ENCODE results near the gene WDR75.
"Not testable (repeated sequence)": the region's sequence is repeated elsewhere in the genome, so short reads cannot be mapped to it uniquely, and the experiment has no call there.

The WDR75 gene

DNA sequence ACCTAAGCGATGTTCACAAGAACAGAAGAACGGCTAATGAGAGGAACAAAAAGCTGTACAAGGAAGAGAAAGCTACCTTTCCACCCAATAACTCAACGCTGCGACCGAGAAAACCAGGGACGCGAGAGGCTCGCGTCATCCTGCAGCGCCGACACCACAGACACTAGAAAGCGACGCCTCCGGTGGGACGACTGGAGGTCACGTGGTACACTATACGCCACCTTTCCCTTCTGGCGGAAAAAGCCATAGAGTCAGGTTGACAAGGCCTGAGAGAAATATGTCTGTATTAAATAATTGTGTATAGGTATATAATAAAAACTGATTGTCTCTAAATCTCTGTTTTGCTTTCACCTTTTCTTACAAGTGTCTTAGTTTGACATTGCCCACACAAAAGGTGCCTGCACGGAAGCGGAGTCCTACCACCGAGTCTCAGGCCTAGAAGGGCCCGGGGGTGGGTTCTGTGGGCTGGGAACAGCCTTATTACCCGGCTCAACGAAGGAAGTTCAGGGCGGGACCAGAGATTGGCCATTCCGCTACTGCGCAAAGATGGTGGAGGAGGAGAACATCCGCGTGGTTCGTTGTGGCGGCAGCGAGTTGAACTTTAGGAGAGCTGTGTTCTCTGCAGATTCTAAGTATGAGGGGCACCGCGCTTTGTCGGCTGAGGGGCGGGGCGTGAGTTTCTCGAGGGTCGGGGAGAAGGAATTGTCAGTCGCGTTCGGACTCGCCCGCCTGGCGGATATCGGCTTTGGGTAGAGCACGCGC, at the start of gene WDR75:
TSS of gene WDR75 (plus strand) at position 528 of the 762 bp plus-strand sequence. CDS start at position 547, 19 bp downstream.
- peak; percentile 95 for DNase-seq

DNA sequence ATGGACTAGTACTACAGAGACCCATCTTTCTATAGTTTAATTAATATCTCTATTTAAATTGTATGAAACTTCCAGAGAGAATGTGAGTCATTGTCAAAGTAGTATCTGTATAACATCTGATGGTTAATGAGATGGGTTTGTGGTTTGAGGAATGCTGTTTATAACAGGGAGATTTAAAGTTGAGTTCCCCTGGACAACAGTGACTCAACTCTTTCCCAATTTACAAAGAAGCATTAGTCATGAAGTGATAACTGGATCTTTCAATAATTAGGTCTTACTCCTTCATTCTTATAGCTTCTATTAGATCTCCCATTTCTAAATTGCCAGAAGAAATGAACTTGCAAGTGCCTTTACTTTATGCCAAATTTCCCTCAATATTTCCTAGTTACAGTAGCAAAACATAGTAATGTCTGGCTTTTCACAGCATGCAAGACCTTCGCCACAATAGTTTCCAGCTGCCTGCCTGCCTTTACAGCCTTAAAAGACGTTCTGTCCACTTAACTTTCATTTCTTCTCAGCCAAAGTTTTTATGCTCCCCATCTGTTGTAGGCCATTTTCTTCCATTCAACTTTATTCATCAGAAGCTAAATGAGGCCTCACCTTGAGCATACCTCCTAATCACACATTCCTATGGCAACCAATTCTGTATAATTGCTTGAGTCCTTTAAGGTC, 47.7 kb upstream of the WDR75 start:
- no peak for DNase-seq

- DNase-seq = no peak
Measured at GRCh38 chr2:189394525-189394924, 46.7 kb upstream of the WDR75 start.

- DNase-seq = no peak
Measured at GRCh38 chr2:189402932-189403331, 38.3 kb upstream of the WDR75 start.

DNA sequence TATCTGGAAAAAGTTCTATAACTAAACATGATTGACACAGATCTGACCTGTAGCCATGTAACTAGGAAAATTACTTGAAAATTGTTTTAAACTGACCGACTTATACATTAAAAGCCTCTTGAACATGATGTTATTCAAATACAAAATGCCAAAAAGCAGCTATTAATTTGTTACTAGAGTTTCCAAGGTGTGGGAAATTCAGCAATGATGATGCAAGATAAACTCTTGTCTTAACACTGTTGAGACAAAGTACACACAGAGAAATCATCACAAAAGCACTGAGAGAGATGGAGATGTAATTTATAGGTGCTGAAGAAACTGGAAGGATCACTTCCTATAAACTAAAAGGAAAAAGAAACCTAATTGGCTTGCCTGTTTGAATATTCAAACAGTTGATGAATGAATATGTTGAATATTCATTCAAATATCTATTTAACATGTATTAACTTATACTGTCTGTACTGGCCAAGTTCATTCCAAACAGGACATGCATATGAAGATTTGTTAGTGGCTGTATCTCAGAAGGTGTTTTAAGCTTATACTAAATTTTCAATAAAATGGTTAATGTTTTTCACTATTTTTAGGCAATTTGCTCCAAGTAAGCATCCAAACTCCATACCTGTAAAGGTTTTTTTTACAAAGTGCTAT, 34.6 kb upstream of the WDR75 start:
- DNase-seq = no peak

DNA sequence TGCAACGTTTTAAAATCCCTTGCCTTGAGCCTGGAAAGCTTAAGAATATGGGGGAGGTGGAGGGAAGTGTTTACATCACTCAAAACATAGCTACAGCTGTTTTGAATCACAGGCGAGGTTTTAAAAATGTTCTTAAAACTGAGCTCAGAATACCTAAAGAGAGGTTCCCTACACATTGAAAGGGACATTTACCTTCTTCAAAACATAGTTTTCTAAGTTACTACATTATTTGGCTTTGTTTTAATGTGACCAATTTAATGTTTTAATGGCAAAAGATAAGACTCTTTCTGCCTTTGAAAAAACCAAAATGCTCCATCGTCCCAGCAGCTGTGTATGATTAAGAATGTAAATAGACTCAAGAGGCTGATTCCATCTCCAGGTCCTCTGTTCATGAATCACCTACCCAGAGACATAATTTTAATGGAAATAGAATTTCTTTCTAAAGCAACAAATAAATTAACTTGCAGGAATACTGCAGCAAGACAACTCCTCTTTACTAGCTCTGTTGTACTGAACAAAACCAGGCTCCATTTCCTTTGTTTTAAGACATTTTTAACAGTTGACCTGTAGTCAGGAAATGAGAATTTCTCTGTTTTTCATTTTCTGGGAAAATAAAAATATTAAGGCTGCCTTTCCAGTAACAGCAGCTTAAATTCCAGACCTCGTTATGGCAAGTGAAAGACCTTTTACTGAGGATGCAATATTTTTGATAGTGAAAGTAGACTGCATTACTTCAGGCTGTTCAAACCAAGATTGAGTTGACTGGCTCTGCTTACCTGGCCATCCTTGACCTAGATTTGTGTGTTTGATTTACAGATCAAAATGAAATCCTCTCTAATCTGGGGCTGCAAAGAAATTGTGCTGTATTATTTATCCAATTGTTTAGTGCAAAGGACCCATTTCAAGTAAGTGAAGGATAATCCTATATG, 33.7 kb upstream of the WDR75 start:
- no peak for DNase-seq

GRCh38 chr2:189408294-189408693, 33.0 kb upstream of the WDR75 start:
- DNase-seq = no peak

GRCh38 chr2:189409131-189409530, 32.1 kb upstream of the WDR75 start:
- DNase-seq = no peak

- no peak for DNase-seq
Measured at GRCh38 chr2:189409647-189410046, 31.6 kb upstream of the WDR75 start.

- no peak for DNase-seq
Measured at GRCh38 chr2:189411860-189412259, 29.4 kb upstream of the WDR75 start.

GRCh38 chr2:189412330-189412953, 28.8 kb upstream of the WDR75 start:
- peak; percentile 44 for DNase-seq

GRCh38 chr2:189413249-189413648, 28.0 kb upstream of the WDR75 start:
- DNase-seq = no peak

DNA sequence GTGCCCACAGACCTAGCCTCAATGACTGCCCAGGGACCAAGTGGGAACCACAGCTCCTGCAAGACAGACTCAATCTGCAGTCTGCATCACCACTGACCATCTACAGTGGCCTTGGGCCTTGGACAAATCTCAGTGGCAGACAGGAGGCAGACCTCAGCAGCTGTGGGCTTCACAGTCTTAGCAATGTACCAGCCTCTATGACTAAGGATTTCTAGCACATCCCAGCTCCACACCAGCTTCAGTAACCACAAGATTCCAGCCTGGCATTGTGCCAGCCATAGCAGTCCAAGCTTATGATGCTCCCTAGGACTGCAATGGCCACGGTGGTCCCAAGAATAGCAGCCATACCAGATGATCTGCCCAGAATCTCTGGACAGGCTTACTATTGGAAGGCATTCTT, 19.6 kb upstream of the WDR75 start:
- no peak for DNase-seq

- DNase-seq = no peak
Measured at GRCh38 chr2:189424961-189425360, 16.3 kb upstream of the WDR75 start.

DNA sequence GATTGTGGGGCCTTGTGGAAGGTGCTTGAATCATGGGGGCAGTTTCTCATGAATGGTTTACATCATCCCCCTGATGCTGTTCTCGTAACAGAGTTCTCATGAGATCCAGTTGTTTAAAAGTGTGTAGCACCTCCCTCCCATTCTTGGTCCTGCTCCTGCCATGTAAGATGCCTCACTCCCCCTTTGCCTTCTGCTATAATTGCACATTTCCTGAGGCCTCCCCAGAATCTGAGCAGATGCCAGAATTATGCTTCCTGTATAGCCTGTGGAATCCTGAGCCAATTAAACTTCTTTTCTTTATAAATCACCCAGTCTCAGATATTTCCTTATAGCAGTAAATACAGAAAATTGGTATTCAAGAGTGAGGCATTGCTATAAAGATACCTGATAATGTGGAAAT, 15.6 kb upstream of the WDR75 start:
- DNase-seq = no peak

GRCh38 chr2:189426886-189427285, 14.4 kb upstream of the WDR75 start:
- no peak for DNase-seq

GRCh38 chr2:189427872-189428271, 13.4 kb upstream of the WDR75 start:
- DNase-seq = no peak

DNA sequence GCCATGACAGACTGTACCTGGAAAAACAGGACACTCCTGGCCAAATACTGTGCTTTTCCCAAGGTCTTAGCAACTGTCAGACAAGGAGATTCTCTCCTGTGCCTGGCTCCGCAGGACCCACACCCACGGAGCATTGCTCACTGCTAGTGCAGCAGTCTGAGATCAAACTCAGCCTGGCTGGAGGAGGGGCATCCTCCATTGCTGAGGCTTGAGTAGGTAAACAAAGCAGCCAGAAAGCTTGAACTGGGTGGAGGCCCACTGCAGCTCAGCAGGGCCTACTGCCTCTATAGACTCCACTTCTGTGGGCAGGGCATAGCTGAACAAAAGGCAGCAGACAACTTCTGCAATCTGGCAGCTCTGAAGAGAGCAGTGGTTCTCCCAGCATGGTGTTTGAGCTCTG, 10.8 kb upstream of the WDR75 start:
- not testable (repeated sequence) for DNase-seq

GRCh38 chr2:189435803-189436202, 5.5 kb upstream of the WDR75 start:
- DNase-seq = not testable (repeated sequence)

DNA sequence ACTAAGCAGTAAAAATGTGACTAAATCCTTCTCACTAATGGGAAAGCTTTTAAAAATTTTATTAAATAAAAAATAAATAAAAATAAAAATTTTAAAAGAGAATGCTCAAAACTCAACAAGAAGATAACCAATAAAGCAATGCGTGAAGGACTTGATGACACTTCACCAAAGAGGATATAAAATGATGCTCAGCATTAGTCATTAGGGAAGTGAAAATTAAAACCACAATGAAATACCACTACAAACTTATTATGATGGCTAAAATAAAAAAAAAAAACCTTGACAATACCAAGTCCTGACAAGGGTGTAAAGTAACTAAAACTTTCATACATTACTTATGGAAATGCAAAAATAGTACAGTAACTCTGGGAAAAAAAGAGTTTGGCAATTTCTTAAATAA, 3.3 kb upstream of the WDR75 start:
- peak; percentile 60 for DNase-seq

DNA sequence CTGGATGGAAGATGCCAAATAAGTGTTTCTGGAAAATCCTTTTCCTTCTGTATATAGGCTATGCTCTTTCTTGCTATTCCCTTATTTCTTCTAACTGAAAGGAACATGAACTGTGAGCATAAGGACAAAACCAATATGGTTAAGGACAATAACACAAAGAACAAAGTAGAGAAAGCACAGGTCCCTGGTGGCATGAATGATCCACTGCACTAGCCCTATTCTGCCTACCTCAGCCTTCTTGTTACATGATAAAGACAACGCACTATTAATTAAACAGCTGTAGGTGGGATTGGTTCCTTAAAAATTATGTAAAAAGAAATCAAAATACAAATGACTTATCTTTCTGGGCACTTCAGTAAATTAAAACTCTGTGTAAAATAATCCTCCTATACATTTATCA, 1.9 kb upstream of the WDR75 start:
- DNase-seq = no peak

- no peak for DNase-seq
Measured at GRCh38 chr2:189440644-189440946, 679 bp upstream of the WDR75 start.

GRCh38 chr2:189441709-189442074, 418 bp downstream of the WDR75 start:
- no peak for DNase-seq

All from suppressor macrophage treated with lipopolysaccharide for 4 hours (primary cell).